ENCODE data around the gene ANKRD11.
"Not testable (repeated sequence)": the region's sequence is repeated elsewhere in the genome, so short reads cannot be mapped to it uniquely, and the experiment has no call there.

ANKRD11 gene

GRCh38 chr16:89395150-89396142 is 94.9 kb downstream of the ANKRD11 start:
- H3K4me3 ChIP-seq (ENCODE audit: low read depth, low read length), result peak overlapping the region; percentile 17; the same call in 1 of the 2 replicates
- peak; percentile 93 for DNase-seq (ENCODE audit: low read depth)
- no peak for TF ChIP-seq CTCF (IDR thresholded peaks at IDR 0.05; ENCODE audit: control insufficient read depth, extremely low read depth, insufficient read depth)

- peak; percentile 38 for DNase-seq (ENCODE audit: low read depth)
- no peak overlapping the region for H3K4me3 ChIP-seq (ENCODE audit: low read depth, low read length)
- no peak for TF ChIP-seq CTCF (IDR thresholded peaks at IDR 0.05; ENCODE audit: control insufficient read depth, extremely low read depth, insufficient read depth)
Measured at GRCh38 chr16:89393738-89394406, 96.5 kb downstream of the ANKRD11 start.

- DNase-seq (ENCODE audit: low read depth), result no peak
- TF ChIP-seq CTCF (IDR thresholded peaks at IDR 0.05; ENCODE audit: control insufficient read depth, extremely low read depth, insufficient read depth), result no peak
- H3K4me3 ChIP-seq (ENCODE audit: low read depth, low read length), result no peak overlapping the region
Measured at GRCh38 chr16:89392881-89393737, 97.3 kb downstream of the ANKRD11 start.

GRCh38 chr16:89390224-89390583 is 100.2 kb downstream of the ANKRD11 start:
- DNase-seq (ENCODE audit: low read depth); H3K4me3 ChIP-seq (ENCODE audit: low read depth, low read length): not testable (repeated sequence)

- DNase-seq (ENCODE audit: low read depth); H3K4me3 ChIP-seq (ENCODE audit: low read depth, low read length): not testable (repeated sequence)
Measured at GRCh38 chr16:89389504-89390223, 100.7 kb downstream of the ANKRD11 start.

GRCh38 chr16:89388536-89388935 is 101.8 kb downstream of the ANKRD11 start:
- TF ChIP-seq CTCF (IDR thresholded peaks at IDR 0.05; ENCODE audit: control insufficient read depth, extremely low read depth, insufficient read depth), result no peak
- H3K4me3 ChIP-seq (ENCODE audit: low read depth, low read length), result no peak overlapping the region
- DNase-seq (ENCODE audit: low read depth), result no peak

Data from LNCaP clone FGC (cell line).